ENCODE measurements around the gene KRT33A. TPM values are rescaled to one million over a fixed set of nuclear protein-coding genes. Genes with fewer than 3 reads are reported as not detected.

KRT33A gene
- total RNA-seq, 1 experiment from 2014 or later = not detected

DNA sequence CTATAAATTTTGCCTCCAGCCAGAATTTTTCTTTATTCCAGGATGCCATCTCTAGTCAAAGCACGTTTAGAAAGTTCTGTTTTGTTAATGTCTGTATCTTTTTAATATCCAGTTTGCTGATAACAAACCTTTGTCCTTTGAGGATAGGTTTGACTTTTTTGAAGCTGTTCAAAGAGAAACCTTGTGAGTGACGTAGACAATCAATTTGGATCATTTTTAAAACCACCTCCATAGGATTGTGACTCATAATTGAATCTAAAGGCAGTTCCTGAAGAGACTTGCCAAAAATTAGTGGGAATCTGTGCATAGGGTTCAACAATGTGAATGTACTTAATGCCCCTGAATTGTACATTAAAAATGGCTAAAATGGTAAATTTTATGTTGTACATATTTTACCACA, 40.9 kb upstream of the KRT33A start:
- DNase-seq = no peak
- TF ChIP-seq, protein P1, sequence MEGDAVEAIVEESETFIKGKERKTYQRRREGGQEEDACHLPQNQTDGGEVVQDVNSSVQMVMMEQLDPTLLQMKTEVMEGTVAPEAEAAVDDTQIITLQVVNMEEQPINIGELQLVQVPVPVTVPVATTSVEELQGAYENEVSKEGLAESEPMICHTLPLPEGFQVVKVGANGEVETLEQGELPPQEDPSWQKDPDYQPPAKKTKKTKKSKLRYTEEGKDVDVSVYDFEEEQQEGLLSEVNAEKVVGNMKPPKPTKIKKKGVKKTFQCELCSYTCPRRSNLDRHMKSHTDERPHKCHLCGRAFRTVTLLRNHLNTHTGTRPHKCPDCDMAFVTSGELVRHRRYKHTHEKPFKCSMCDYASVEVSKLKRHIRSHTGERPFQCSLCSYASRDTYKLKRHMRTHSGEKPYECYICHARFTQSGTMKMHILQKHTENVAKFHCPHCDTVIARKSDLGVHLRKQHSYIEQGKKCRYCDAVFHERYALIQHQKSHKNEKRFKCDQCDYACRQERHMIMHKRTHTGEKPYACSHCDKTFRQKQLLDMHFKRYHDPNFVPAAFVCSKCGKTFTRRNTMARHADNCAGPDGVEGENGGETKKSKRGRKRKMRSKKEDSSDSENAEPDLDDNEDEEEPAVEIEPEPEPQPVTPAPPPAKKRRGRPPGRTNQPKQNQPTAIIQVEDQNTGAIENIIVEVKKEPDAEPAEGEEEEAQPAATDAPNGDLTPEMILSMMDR (IDR thresholded peaks at IDR 0.05; ENCODE audit: unreplicated experiment) = no peak
- peaks cover 2% of the 10 kb centered on the region for H3K9me3 Mint-ChIP-seq (ENCODE audit: low read depth, unreplicated experiment)
- no peaks in the 10 kb centered on the region for H3K27me3 Mint-ChIP-seq (ENCODE audit: unreplicated experiment)
- CTCF ChIA-PET = no interaction called here
- H3K4me1 Mint-ChIP-seq (ENCODE audit: low read depth, unreplicated experiment) = peaks cover 26% of the 10 kb centered on the region
- intact Hi-C loops (cut with micrococcal nuclease; ENCODE audit: unreplicated experiment) = no loop called here
- no peak overlapping the region for H3K4me3 Mint-ChIP-seq (ENCODE audit: low read depth, unreplicated experiment)
- H3K36me3 Mint-ChIP-seq (ENCODE audit: insufficient read depth, unreplicated experiment) = no peaks in the 10 kb centered on the region
- no TSS peak for BruUV-seq (replicated peaks)
- H3K27ac Mint-ChIP-seq (ENCODE audit: unreplicated experiment) = no peak overlapping the region

DNA sequence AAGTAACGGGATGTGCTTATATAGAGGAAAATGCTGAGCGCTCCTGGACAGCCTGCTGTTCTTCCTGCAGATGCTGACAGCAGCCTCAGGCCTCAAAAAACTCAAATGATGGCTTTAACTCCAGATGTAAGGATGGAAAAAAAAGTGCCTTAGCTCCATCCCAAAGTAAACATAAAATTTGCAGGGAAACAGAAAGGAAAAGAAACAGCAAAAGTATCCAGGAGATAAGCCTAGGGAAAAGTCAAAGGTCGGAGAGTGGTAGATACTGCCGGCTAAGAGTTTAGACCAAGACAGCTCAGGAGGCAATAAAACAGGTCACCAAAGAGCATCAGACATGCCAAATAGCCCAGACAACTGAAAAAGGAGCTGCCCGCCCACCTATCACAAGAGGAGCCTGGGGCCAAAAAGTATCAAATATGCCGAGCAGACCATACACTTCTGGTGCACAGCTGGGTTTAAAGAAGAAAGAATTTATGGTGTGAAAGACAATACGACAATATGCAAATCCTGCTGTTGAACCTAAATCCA, 39.8 kb upstream of the KRT33A start:
- CTCF ChIA-PET = interaction anchor here (0.9 kb wide), 1 partner anchor 13 kb away, joined by 4 read pairs; no protein-coding TSS in a partner anchor
- no peak overlapping the region for H3K4me3 Mint-ChIP-seq (ENCODE audit: low read depth, unreplicated experiment)
- H3K27ac Mint-ChIP-seq (ENCODE audit: unreplicated experiment) = no peak overlapping the region
- BruUV-seq (replicated peaks) = no TSS peak
- H3K9me3 Mint-ChIP-seq (ENCODE audit: low read depth, unreplicated experiment) = peaks cover 6% of the 10 kb centered on the region
- H3K36me3 Mint-ChIP-seq (ENCODE audit: insufficient read depth, unreplicated experiment) = no peaks in the 10 kb centered on the region
- H3K4me1 Mint-ChIP-seq (ENCODE audit: low read depth, unreplicated experiment) = peaks cover 26% of the 10 kb centered on the region
- DNase-seq = no peak
- TF ChIP-seq, protein P1 (IDR thresholded peaks at IDR 0.05; ENCODE audit: unreplicated experiment) = no peak
- H3K27me3 Mint-ChIP-seq (ENCODE audit: unreplicated experiment) = no peaks in the 10 kb centered on the region
- intact Hi-C loops (cut with micrococcal nuclease; ENCODE audit: unreplicated experiment) = no loop called here

DNA sequence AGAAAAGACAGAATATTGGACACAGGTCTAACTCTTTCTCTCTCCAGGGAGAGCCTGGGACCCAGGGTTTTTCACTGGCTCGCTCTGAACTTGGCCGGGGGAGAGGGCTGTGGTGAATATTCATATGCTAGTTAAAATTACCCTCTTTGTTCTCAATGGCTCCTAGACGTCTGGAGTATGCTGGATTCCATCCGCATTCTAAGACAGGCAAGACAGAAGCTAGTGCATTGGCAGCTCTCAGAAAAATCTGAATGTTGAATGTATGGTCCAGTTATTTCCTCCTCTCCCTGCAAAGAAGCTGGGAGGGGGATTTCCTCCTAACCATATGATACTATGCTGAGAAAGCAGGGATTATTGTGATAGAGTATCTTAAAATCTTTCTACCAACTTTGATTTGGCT, 37.0 kb upstream of the KRT33A start:
- no TSS peak for BruUV-seq (replicated peaks)
- intact Hi-C loops (cut with micrococcal nuclease; ENCODE audit: unreplicated experiment) = no loop called here

DNA sequence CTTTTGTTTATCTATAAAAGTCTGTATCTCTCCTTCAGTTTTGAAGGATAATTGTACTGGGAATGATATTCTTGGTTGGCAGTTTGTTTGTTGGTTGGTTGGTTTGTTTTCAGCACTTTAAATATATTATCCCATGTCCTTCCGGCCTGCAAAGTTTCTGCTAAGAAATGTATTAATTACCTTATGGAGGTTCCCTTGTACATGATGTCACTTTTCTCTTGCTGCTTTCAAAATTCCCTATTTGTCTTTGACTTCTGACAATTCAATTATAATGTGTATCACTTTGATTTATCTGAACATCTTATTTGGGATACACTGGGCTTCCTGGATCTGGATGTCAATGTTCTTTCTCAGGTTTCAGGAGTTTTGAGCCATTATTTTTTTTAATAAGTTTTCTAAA, 35.6 kb upstream of the KRT33A start:
- H3K36me3 Mint-ChIP-seq (ENCODE audit: insufficient read depth, unreplicated experiment) = no peaks in the 10 kb centered on the region
- H3K9me3 Mint-ChIP-seq (ENCODE audit: low read depth, unreplicated experiment) = peaks cover 6% of the 10 kb centered on the region
- H3K4me1 Mint-ChIP-seq (ENCODE audit: low read depth, unreplicated experiment) = no peaks in the 10 kb centered on the region
- H3K4me3 Mint-ChIP-seq (ENCODE audit: low read depth, unreplicated experiment) = no peak overlapping the region
- no peak overlapping the region for H3K27ac Mint-ChIP-seq (ENCODE audit: unreplicated experiment)
- TF ChIP-seq, protein P1 (IDR thresholded peaks at IDR 0.05; ENCODE audit: unreplicated experiment) = no peak
- no peak for DNase-seq
- intact Hi-C loops (cut with micrococcal nuclease; ENCODE audit: unreplicated experiment) = no loop called here
- CTCF ChIA-PET = no interaction called here
- no peaks in the 10 kb centered on the region for H3K27me3 Mint-ChIP-seq (ENCODE audit: unreplicated experiment)
- no TSS peak for BruUV-seq (replicated peaks)

More for the DNA sequence above, 37.0 kb upstream of the KRT33A start:
- H3K4me3 Mint-ChIP-seq (ENCODE audit: low read depth, unreplicated experiment) = no peak overlapping the region
- H3K27ac Mint-ChIP-seq (ENCODE audit: unreplicated experiment) = no peak overlapping the region
- H3K4me1 Mint-ChIP-seq (ENCODE audit: low read depth, unreplicated experiment) = peaks cover 11% of the 10 kb centered on the region
- TF ChIP-seq, protein P1 (IDR thresholded peaks at IDR 0.05; ENCODE audit: unreplicated experiment) = no peak
- no peaks in the 10 kb centered on the region for H3K27me3 Mint-ChIP-seq (ENCODE audit: unreplicated experiment)
- no peaks in the 10 kb centered on the region for H3K36me3 Mint-ChIP-seq (ENCODE audit: insufficient read depth, unreplicated experiment)
- H3K9me3 Mint-ChIP-seq (ENCODE audit: low read depth, unreplicated experiment) = peaks cover 6% of the 10 kb centered on the region
- no peak for DNase-seq
- CTCF ChIA-PET = interaction anchor here (0.7 to 1.1 kb wide), 2 partner anchors 161 to 774 kb away, joined by 3 to 4 read pairs; no protein-coding TSS in a partner anchor

Measured in Calu3 (cell line).